Fibroblast of lung (primary cell): ENCODE data around the gene DOLPP1. TPM values are rescaled to one million over a fixed set of nuclear protein-coding genes. Genes with fewer than 3 reads are reported as not detected.

Source experiments
- DNase-seq, 2 donors: peaks; one replicate each; pipeline versions ENCODE4 v3.0.0 to v3.0.0-alpha.2; 2010; ENCODE audit warnings: low read depth in 2 of 2
- H2AFZ ChIP-seq: 2 replicates; pipeline ENCODE4 v1.5.1; 2012; ENCODE audit warnings: low read length, control low read depth, inconsistent platforms
- H3K27ac ChIP-seq: 2 replicates; pipeline ENCODE4 v1.5.1; 2011; ENCODE audit warnings: low read length, control low read depth; ENCODE audit not compliant: insufficient read depth
- H3K27me3 ChIP-seq: 2 replicates; pipeline ENCODE4 v1.5.1; 2011; ENCODE audit warnings: mild to moderate bottlenecking, low read length; ENCODE audit not compliant: control insufficient read depth, insufficient read depth
- H3K36me3 ChIP-seq: 2 replicates; pipeline ENCODE4 v1.5.1; 2011; ENCODE audit warnings: low read length; ENCODE audit not compliant: control insufficient read depth, insufficient read depth
- H3K4me1 ChIP-seq: 2 replicates; pipeline ENCODE4 v1.5.1; 2011; ENCODE audit warnings: low read length; ENCODE audit not compliant: control insufficient read depth, insufficient read depth; ENCODE audit errors: extremely low read depth
- H3K4me2 ChIP-seq: 2 replicates; pipeline ENCODE4 v1.5.1; 2011; ENCODE audit warnings: low read length, control low read depth; ENCODE audit not compliant: insufficient read depth; ENCODE audit errors: extremely low read depth
- H3K4me3 ChIP-seq, 4 experiments: fragments of 200-600 bp in 1 of 4; sonication (generic) in 1 of 4; replicated peaks in 1 of 4; 2 replicates each; pipeline ENCODE4 v1.5.1; 2011 to 2016; ENCODE audit warnings: low read length in 4 of 4, low read depth in 3 of 4, mild to moderate bottlenecking in 3 of 4, control low read depth in 2 of 4, inconsistent platforms in 1 of 4, mixed read lengths in 1 of 4; ENCODE audit not compliant: insufficient read depth in 1 of 4; ENCODE audit errors: control extremely low read depth in 1 of 4
- H3K79me2 ChIP-seq: 2 replicates; pipeline ENCODE4 v1.5.1; 2012; ENCODE audit warnings: mild to moderate bottlenecking, low read length, inconsistent platforms; ENCODE audit not compliant: control insufficient read depth, insufficient read depth
- H3K9ac ChIP-seq: 2 replicates; pipeline ENCODE4 v1.5.1; 2011; ENCODE audit warnings: mild to moderate bottlenecking, low read length, control low read depth; ENCODE audit not compliant: insufficient read depth
- H3K9me3 ChIP-seq: 2 replicates; pipeline ENCODE4 v1.5.1; 2012; ENCODE audit warnings: low read depth, low read length; ENCODE audit not compliant: control insufficient read depth, insufficient read depth
- H4K20me1 ChIP-seq: 2 replicates; pipeline ENCODE4 v1.5.1; 2011; ENCODE audit warnings: low read length; ENCODE audit not compliant: control insufficient read depth, insufficient read depth; ENCODE audit errors: extremely low read depth
- CTCF ChIP-seq, 2 donors: IDR thresholded peaks in 1 of 2; conservative IDR thresholded peaks in 1 of 2; 1 replicate in 1 of 2; 2 replicates in 1 of 2; pipeline ENCODE4 v1.5.1; 2011 to 2012; ENCODE audit warnings: low read length in 2 of 2, control low read depth in 1 of 2, inconsistent platforms in 1 of 2, low read depth in 1 of 2, mild to moderate bottlenecking in 1 of 2
- EZH2 ChIP-seq: IDR thresholded peaks from 2 replicates; pipeline ENCODE4 v1.5.1; 2012; ENCODE audit warnings: low read length, control low read depth, mild to moderate bottlenecking; ENCODE audit errors: missing control alignments
- polyA plus RNA-seq, 2 donors: library from polyadenylated mRNA; depleted of rRNA in 1 of 2; stranded (reverse) in 1 of 2; unstranded in 1 of 2; fragments of >200 nt; gene quantifications; 2 replicates each; pipeline ENCODE4 v1.2.1, GENCODE V29; 2011 to 2012; ENCODE audit warnings: missing spikeins in 1 of 2
- total RNA-seq: library from RNA; depleted of rRNA; stranded (reverse); fragments of >200 nt; gene quantifications from 2 replicates; pipeline ENCODE4 v1.2.1, GENCODE V29; 2014

The DOLPP1 gene
- total and polyA plus RNA-seq, 2 donors (not counting 1 experiment from before 2014, with no cell fraction given) = 7.4 to 9.7 TPM

- no peak overlapping the region for H3K27ac ChIP-seq
- no peak overlapping the region for H3K4me2 ChIP-seq
- H3K4me3 ChIP-seq = no peak overlapping the region
- H3K79me2 ChIP-seq = no peaks in the 10 kb centered on the region
- H3K9ac ChIP-seq = no peak overlapping the region
- H4K20me1 ChIP-seq = no peaks in the 10 kb centered on the region
- no peak for DNase-seq
- H3K36me3 ChIP-seq = peaks cover 9% of the 10 kb centered on the region
- no peak overlapping the region for H2AFZ ChIP-seq
- H3K27me3 ChIP-seq = no peaks in the 10 kb centered on the region
- no peaks in the 10 kb centered on the region for H3K9me3 ChIP-seq
- TF ChIP-seq CTCF (conservative IDR thresholded peaks at IDR 0.05 in 1 of 2, IDR thresholded peaks at IDR 0.05 in 1 of 2; ENCODE audit: low read depth in 1 of 2, low read length in 2 of 2) (no peak), EZH2 (no peak)
- no peaks in the 10 kb centered on the region for H3K4me1 ChIP-seq
Observed at GRCh38 chr9:129100383-129101169, 19.7 kb downstream of the DOLPP1 start.

DNA sequence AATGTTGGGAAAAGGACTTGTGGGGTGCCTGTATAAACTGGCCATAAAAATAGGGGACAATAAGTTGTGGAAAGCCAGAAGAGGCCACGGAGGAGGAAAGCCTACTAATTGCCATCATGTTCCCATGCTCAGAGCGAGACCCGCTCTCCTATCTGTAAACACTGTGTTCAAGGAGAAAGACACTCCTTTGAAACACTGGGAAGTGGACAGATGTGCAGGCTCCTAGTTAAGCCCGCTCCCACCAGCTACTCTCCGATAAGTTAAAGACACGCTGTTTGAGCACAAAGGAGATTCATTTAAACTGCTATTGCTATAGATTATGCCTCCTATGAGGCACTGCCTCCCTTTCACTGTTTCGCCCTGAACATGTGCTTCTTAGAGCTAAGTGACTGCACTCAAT is 20.4 kb downstream of the DOLPP1 start:
- TF ChIP-seq CTCF (conservative IDR thresholded peaks at IDR 0.05 in 1 of 2, IDR thresholded peaks at IDR 0.05 in 1 of 2; ENCODE audit: low read depth in 1 of 2, low read length in 2 of 2) (no peak), EZH2 (no peak)
- H3K9me3 ChIP-seq = no peaks in the 10 kb centered on the region
- no peak overlapping the region for H3K9ac ChIP-seq
- H3K4me2 ChIP-seq = no peak overlapping the region
- H3K36me3 ChIP-seq = peaks cover 9% of the 10 kb centered on the region
- no peak overlapping the region for H3K27ac ChIP-seq
- H3K27me3 ChIP-seq = no peaks in the 10 kb centered on the region
- no peak overlapping the region for H2AFZ ChIP-seq
- DNase-seq = no peak
- no peaks in the 10 kb centered on the region for H3K4me1 ChIP-seq
- no peaks in the 10 kb centered on the region for H4K20me1 ChIP-seq
- no peak overlapping the region for H3K4me3 ChIP-seq
- no peaks in the 10 kb centered on the region for H3K79me2 ChIP-seq

DNA sequence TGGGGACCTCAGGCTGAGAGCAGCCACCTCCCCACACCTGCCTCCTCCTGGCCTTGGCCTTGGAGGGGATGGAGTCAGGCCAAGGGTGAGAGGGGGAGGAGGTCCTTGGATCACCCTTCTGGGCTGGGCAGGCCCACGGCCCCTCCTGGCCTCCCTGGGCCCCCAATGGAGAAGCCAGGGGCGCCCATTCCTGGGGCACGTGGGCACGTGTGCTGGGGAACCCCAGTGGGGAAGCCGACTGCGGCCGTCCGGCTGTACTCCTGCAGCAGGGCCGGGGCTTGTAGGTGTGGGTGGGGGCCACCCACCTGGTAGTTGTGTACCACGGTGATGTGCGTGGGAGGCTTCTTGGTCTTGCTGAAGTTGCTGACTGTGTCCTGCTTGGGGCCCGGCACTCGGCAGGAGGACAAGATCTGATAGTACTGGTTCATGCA is 21.2 kb downstream of the DOLPP1 start:
- Histone ChIP-seq H2AFZ (no peak overlapping the region), H3K4me1 (no peaks in the 10 kb centered on the region), H3K9ac (no peak overlapping the region), H3K27ac (no peak overlapping the region), H3K9me3 (no peaks in the 10 kb centered on the region), H4K20me1 (no peaks in the 10 kb centered on the region), H3K36me3 (peaks cover 7% of the 10 kb centered on the region), H3K79me2 (no peaks in the 10 kb centered on the region), H3K4me2 (no peak overlapping the region), H3K4me3 (no peak overlapping the region), H3K27me3 (no peaks in the 10 kb centered on the region)
- TF ChIP-seq CTCF (conservative IDR thresholded peaks at IDR 0.05 in 1 of 2, IDR thresholded peaks at IDR 0.05 in 1 of 2; ENCODE audit: low read depth in 1 of 2, low read length in 2 of 2) (no peak), EZH2 (no peak)
- DNase-seq = no peak
